ENCODE results near the gene ALOX12B.

ALOX12B gene

DNA sequence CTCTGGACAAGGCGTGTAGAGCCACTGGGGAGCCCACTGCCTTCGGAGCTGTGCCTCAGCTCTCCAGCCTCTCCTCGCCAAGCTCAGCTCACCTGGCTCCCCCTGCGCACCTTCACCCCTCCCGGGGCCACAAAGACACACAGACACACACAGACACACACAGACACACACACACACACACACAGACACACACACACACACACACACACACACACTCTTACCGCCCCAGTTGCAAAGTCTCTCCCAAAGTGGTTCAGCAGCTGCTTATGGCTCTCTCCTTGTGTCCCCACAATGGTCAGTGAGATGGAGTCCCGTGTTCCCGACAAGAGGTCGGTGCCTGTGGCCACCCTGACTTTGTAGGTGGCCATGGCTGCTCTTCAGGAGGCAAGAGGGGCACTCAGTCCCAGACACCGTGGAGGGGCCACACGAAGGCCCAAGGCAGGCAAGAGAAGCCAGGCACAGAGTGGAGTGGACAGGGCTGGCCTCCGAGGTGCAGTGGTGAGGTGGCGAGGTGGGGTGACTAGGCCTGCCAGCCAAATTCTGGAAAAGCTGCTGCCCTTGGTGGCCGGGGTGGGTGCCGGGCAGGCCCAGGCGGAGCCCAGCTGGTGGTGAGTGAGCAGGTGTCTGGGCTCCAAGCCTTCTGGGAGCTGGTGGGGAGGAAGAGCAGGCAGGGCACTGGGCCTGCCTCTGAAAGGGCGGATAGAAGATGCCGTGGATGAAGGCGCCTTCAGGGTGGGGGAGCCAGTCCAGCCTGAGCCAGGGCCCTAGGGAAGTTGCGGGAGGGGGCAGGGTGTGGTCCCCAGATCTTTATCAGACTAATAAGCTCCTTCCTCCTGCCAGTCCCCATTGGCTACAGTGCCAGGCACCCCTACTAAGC is at the start of gene ALOX12B:
ALOX12B (minus strand) TSS at position 642 of the 877 bp plus-strand sequence; CDS start at position 368, 274 bp downstream.
- DNase-seq = no peak

GRCh38 chr17:8133941-8134340 is 46.4 kb upstream of the ALOX12B start:
- DNase-seq = no peak

GRCh38 chr17:8133399-8133798 is 45.9 kb upstream of the ALOX12B start:
- DNase-seq = no peak

GRCh38 chr17:8131844-8132441 is 44.4 kb upstream of the ALOX12B start:
- DNase-seq = no peak

DNA sequence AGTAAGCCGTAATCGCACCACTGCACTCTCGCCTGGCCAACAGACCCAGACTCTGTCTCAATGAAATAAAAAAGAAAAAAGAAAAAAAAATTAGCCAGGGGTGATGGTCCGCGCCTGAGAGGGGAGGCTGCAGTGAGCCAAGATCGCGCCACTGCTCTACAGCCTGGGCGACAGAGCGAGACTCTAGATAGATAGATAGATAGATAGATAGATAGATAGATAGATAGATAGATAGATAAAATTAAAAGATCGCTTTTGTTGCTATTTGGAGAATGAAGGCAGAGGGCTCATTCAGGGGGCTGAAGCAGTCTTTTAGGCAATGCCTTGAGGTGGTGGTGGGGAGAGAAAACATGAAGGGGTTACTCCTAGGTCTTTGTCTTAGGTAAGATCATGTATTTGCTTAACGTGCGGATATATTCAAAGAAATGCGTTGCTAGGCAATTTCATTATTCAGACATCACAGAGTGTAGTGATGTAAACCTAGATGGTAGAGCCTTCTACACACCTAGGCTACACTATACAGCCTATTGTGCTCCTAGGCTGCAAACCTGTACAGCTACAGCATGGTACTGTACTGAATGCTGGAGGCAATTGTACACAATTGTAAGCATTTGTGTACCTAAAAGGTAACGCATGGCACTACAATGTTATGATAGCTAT is 40.7 kb upstream of the ALOX12B start:
- no peak for DNase-seq

DNA sequence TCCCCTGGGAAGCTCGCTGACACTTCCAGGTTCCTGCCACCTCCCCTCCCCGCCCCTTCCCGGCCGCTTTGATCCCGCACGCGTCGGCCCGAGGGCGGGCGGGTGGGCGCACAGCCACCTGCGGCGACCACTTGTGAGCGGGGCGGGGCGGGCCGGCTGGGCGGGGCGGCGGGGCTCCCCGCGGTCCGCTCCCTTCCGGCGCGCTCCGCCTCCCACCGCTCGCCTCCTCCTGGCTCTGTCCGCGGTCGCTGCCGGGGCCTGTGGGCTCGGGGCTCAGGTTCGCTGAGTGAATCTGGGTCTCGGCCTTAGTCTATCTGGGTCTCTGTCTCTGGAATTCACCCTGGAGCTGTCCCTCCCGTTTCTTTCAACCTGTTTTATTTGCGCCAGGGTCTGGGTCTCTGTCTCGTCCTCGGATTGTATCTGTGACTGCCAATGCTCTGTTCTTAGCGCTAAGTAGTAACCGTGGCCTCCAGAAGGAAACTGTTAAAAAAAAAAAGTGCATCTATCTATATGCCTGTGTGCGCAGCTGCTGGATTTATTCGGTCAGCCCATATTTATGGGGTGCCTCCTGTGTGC is 39.1 kb upstream of the ALOX12B start:
- no peak for DNase-seq

DNA sequence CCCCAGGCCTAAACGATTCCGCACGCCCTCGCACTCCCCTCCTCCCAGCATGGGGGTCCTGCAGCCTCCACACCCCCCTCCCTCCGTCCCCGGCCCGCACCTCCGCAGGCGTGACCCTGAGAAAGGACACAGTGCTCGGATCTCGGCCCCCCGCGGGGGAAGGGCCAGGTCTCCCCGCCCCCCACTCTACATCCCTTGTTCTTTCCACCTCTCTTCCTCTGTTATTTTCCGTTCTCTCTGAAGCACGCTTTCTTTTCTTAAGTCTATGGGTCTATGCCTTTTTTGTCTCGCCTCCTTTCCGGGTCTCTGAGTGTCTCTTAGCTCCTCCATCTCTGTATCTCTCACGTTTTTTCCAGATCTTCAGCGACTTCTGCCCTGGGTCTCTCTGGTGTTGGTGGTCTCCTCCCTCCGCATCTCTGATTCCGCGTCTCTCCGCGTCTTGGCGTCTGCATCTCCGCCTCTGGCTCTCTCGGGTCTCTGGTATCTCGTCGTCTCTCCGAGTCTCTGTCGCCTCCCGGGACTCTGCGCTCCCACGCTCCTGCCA is 38.5 kb upstream of the ALOX12B start:
- DNase-seq = no peak

GRCh38 chr17:8125154-8125946 is 37.8 kb upstream of the ALOX12B start:
- DNase-seq = peak; percentile 69

DNA sequence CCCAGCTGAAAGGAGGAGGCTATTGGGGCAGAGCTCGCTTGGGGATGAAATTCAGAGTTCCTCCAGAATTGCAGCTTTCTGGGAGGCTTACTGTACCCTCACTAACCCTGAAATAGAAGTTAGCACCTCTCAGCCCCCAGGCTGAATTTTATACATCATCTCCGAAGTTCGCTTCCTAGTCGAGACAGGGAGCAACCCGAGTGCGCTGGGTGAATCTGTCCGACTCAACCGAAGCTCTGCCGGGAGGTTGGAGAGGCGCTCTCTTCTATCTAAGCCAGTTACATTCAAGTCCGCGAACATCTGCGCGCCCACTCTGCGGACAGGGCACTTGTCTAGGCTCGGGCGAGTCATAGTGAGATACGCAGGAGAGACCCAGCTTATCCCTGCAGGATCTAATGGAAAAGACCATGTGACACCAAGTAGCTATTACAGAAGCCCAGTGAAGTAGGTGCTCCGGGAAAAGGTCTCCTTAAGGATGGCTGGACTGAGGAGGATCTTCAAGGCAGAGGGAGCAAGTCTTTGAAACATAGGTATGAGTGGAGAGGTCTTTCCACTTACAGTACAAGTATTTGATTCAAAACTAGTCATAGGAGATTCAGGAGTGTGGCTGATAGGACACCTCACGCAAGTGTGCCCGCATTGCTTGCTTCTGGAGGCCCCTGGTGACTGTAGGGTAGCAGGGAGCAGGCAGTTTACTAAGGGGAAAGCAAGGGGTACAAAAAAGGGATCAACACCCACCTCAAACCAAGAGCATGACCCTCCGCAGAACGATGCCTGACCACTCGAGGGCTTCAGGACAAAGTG is 37.0 kb upstream of the ALOX12B start:
- DNase-seq = no peak

- DNase-seq = no peak
Observed at GRCh38 chr17:8123695-8124349, 36.3 kb upstream of the ALOX12B start, which contains the start of gene HES7. Gene HES7, minus strand, starts transcription at chr17:8124106. Its CDS starts 22 bp downstream, at chr17:8124084.

DNA sequence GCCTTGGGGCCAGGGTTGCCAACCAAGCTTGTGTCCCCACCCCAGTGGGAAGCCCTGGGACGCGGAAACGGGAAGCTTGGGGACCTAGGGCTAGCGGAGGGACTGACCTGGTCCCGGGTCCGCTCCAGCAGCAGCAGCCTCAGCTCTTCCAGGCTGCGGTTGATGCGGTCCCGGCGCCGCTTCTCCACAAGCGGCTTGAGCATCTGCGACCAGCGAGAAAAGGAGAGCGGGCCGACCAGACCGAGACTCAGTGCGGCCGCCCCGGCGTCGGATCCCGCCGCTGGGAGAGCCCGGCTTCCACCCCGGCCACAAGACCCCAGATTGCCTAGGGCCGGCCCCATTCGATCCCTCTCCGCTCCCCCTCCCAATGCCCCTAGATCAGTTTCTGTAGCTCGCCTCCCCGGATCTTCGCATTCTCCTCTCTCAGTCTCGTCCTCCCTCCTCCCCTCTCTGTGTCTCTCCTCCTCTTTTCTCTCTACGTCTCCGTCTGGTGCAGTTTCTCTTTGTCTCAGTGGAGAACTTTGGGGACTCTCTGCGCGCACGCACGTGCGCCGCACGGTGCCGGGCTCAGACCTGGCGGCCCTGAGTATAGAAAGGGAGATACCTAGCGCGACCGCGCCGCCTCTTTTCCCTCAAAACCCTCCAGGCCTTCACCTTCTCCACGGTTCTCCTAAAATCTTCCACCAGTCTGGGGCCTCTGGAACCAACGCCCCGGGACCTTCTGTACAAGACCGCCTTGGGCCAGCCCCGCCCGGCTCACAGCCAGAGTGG is 35.6 kb upstream of the ALOX12B start:
- no peak for DNase-seq

GRCh38 chr17:8122422-8122923 is 35.0 kb upstream of the ALOX12B start:
- DNase-seq = no peak

GRCh38 chr17:8121681-8122421 is 34.3 kb upstream of the ALOX12B start:
- DNase-seq = peak; percentile 42

DNA sequence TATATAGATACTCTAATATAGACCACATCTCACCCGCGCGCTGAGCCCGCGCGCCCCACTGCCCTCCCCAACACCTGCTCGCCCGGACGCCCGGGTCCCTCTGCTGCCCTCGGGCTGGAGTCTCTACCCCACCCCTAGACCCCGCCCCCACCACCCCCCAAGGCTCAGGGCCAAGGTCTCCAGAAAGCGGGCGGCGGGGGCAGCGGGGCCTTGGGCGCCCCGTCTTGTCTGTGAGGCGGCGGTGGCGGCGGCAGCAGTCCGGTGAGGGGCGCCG is 33.8 kb upstream of the ALOX12B start:
- no peak for DNase-seq

DNA sequence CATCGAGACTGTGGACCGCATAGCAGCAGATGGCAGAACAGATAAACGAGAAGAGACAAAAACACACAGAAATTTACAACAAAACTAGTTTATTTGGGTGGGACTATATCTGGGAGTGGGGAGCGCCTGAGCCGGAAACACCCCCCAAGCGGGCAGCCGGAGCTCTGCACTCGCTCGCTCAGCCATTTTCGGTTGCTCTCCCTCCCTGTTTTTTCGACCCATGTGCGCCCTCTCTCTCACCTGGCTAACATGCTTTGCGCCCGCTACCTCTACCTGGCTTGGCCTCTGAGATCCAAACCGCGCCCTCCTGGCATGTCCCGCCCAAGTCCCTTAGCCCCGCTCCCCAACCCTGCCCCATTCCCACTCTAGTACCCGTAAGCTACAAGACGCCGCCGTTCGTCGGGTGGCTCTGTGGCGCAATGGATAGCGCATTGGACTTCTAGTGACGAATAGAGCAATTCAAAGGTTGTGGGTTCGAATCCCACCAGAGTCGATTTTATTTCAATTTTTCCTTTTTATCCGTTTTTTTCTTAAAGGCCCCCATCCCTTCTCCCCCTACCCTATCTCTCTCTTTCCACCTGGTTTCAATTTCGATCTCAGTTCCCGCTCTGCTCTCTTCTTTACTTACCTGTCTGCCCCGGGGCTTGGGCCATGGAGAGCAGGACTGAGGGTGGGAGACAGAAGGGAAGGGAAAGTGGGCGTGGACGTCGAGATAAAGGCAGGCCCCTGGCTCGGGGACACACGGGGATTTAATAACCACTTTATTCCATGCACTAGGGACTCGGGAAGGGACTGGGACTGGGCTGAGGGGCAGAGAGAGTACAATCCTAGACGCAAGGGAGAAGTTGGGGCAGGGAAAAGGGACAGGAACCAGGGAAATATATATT is 33.2 kb upstream of the ALOX12B start:
- peak; percentile 74 for DNase-seq

GRCh38 chr17:8119581-8120519 is 32.3 kb upstream of the ALOX12B start:
- peak; percentile 93 for DNase-seq

All from inflammatory macrophage treated with lipopolysaccharide for 4 hours (primary cell).